Hematopoietic multipotent progenitor cell treated with erythropoietin and hydrocortisone succinate and interleukin-3 and kit ligand, for 6 days (in vitro differentiated cells): Measurements from ENCODE around the gene JCAD.
"Not testable (repeated sequence)": the region's sequence is repeated elsewhere in the genome, so short reads cannot be mapped to it uniquely, and the experiment has no call there.

ENCODE experiments used
- DNase-seq: peaks from one replicate; pipeline ENCODE4 v3.0.0-alpha.2; 2015

Gene JCAD

GRCh38 chr10:30042820-30043219 is 16.6 kb downstream of the JCAD start:
- no peak for DNase-seq

DNA sequence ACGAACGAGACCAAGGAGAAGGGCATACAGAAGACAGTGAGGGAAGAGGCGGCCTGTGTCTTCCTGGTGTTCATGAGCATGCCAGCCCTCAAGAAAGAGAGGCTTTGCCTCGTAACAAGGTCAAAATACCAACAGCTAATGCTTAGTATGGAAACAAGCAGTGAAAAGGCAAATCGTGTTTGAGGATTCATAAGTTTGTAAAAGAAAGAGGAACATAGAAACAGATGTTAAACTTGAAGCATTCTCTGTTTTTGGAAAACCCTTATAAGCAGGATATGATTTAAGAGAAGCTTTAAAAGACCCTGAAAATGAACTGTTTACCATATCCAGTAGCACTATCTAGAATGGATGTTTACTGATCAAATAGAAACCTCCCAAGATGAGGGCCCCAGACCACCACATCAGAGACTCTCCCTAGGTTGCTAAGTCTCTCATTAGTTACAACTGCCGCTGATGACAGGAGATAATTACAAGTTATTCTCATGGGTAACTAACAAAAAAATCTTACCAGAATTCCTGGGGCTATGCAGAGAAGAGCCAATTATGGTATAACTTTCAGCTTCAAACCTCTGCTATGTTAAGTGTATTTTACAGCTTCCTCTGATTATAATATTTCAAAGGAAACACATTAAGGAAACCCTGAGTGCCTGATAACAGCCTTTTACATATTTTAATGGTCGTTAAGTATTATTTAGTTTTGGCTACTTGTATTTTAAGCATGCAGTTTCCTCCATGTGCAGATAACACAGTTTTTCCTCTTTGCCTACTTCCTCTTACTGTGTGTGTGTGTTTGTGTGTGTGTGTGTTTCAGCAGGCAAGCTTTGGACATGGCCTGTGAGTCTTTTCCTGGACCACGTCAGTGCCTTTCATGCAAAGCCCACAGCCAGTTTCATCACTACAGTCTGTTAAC is 17.9 kb downstream of the JCAD start:
- DNase-seq = peak; percentile 28

DNA sequence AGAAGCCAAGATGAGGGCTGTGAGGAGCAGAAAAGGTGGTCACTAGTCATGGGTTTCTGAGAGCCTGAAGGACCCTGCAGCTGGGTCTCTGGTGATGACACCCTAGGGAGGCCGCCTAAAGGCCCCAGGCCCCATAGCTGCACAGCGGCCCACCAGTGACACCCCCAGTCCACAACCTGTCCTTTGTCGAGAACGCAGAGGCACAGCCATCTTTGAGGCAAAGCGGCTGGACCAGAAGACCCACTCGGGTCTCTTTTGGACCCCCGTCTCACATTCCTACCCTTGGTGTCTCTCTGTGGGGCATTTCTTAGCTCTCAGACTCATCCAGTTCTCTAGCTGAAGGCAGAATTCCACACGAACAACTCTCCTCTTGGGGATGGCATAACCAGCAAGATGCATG is 18.8 kb downstream of the JCAD start:
- no peak for DNase-seq

DNA sequence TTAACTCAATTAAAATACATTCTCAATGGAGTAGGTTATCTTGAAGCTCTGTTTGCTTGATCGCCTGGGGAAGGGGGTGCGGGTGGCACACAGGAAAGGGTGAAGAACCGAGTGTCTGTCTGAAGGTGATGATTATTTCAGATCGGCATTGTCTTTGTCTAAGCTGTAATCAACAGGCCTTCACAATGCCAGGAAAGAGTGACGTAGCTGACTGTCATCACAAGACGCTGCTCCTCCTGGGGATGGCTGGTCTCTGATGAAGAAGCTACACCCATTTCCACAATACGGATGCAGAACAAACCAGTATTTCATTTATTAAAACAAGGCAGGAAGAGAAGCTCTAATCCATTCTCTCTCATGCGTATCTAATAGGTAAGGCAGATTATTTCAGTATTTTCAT is 19.4 kb downstream of the JCAD start:
- no peak for DNase-seq

GRCh38 chr10:30039567-30039966 is 19.8 kb downstream of the JCAD start:
- peak; percentile 37 for DNase-seq

- no peak for DNase-seq
These were observed 20.4 kb downstream of the JCAD start for GRCh38 chr10:30038781-30039536.

DNA sequence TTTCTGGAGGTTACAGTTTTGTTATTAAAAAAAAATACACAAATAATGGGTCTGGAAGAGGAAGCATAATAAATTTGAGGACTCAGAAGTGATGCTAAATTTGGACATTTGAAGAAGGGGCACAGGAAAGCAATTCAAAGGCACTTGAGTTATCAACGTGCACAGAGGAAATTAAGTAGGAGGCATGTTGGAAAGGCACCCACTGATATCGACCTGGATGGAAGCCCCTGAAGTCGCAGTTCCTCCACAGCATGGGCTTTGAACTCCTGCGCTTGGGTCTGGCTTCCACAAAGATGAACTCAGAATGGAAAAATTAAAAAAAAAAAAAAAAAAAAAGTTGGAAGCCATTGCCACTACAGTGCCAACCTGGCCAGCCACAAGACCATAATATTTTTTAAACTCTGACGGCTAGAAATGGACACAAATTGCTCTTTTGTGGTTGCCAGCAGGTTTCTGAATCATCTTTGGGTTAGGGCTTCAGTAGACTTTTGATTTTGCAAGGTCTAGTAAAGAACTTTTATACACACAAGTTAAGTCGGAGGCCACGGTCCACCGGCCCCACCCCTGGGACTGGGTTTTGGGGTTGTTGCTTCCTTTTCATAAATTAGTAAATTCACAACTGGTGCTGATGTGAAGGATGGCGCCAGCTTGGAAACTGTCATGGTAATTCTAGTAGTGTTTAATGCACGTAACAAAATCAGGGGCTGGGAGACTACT is 21.6 kb downstream of the JCAD start:
- DNase-seq = no peak

DNA sequence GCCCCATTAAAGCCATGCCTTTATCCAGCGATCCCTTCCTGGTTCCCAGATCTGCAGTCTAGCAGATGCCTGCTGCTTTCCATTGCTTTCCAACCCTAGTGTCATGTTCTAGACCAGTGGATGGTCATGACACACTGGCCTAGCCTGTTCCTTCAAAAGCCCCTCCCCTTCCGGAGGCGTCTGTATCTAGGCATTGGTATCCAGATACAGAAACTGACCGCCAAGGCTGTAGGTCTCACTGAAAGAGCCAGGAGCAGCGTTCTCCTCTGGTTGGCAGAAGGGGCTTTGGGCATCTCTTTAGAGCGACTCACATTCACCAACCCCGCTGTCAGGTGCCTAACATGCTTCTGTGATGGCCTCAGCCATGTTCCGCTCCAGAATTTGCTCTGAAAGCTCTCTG is 22.6 kb downstream of the JCAD start:
- no peak for DNase-seq

DNA sequence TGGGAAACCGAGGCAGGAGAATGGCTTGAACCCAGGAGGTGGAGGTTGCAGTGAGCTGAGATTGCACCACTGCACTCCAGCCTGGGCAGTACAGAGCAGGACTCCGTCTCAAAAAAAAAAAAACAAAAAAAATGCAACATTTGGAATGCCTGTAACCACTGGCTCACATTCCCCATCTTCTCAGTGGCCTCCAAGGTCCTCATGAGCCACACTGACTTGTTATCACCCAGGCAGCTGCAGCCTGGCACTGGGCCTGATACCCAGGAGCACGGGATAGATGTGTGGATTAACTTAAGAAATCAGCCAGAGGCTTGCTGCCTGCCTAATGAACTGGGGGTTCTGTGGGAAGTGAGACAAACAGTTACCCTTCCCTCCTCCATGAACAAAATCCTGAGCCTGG is 23.0 kb downstream of the JCAD start:
- no peak for DNase-seq

DNA sequence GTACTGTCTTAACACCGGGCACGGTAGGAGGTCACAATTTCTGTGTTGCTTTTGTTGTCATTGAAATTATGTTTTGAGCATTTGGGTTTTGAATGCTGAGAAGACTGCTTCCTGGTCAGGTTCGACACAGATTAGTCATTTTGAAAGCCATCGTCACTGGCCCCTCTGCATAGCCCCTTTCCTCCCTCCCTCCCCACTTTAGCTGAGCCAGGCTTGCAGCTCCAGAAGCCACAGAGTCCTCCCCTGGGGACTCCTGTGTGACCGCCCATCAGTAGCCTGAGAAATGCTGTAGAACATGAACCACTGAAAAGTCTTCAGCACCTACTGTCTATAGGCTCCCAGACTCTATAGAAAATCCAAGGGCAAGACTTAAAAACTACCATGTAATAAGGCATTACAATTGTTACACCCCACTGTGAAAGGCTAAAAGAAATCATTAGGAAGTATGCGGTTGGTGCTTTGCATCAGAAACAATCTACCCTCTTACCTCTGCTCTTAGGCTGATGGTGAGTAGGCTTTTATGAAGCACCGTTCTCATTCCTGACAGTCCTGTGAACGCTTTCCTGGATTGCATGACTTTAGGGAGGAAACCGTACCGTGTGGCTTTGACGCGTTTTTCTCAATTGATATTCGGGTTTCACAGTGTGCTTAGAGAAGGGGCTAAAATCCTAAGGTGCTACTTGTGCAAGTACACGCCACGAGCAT is 24.8 kb downstream of the JCAD start:
- no peak for DNase-seq

DNA sequence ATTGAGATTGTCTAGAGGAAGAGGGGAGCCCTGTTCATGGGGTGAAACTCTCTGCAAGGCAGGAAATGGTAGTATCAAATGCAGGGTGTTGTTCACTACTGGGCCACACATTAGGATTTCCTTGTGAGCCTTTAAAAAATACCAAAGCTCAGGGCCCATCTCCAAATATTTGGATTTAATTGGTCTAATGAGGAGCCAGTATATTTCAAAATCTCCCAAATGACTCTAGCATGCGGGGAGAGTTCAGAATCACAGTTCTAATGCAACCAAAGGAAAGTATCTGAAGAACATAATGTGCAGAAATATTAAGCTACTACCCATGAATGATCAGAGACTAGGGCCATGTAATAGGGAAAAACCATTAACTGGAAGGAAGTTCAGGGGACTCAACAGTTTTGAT is 27.3 kb downstream of the JCAD start:
- no peak for DNase-seq

- DNase-seq = no peak
These were observed 29.5 kb downstream of the JCAD start for GRCh38 chr10:30029872-30030256.

DNA sequence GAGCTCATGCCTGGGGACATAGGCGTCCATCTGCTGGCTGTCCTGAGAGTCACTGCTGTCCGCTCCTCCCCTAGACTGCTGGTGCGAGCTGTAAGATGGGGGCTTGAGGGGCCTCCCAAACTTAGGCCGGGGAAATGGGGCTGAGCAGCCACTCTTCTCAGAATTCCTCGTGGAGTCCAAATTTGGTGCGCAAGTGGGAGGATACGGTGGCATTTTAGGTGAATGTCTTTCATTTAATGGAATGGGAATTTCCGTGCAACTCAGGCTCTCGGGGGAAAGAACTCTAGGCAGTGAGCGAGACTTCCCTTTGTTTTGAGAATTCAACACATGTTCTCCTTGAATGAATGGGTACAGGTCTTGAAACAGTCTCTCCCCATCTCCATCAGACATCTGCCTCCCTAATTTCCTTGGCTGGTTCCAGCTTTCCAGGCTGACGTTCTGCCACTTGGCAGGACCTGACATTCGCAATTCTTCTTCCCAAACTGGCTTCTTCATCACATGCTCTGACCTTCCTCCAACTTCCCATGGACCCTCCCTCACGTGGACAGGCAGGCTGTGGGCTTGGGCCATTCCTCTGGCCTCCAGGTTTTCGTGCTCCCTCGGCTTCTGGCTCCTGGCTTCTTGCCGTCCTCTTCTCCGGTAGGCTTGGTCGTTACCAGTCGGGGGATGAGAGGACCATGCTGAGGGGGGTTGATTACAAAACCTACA is 30.1 kb downstream of the JCAD start:
- DNase-seq = no peak

DNA sequence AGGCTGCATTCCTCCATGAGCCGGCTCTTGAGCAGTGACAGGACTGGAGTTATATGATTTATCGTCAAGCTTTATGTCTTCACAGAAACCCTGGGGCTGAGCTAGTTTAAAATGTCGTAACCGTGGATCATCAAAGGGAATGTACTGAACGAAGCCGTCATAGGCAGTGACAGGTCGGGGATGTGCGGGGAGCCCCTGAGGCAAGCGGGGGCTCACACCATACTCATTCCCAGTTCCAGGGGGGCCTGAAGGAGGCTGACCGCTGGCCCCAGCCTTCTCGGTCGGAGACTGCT is 30.7 kb downstream of the JCAD start:
- no peak for DNase-seq

- DNase-seq = peak; percentile 58
These were observed 31.2 kb downstream of the JCAD start for GRCh38 chr10:30028006-30028737.

- DNase-seq = peak; percentile 79
These were observed 32.1 kb downstream of the JCAD start for GRCh38 chr10:30027057-30028005.

DNA sequence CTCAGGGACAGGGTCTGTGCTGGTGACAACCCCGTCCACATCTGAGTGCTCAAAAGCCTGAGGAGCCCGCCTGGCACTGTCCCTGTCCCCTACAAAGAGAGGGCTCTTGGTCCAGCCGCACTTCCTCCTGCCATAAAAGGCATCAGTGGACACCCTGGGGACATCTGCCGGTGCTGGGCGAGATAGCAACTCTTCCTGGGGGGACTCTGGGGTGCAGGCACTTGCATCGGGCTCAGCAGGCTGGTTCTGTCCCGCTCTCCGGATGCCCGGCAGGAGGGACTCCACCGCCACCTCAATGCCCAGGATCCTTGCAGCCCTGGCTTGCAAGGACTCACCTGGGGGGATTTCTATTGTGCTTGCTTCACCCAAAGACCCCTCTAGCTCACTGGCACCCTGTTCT is 32.8 kb downstream of the JCAD start:
- no peak for DNase-seq

- DNase-seq = no peak
These were observed 33.3 kb downstream of the JCAD start for GRCh38 chr10:30026080-30026479.

- not testable (repeated sequence) for DNase-seq
These were observed 34.0 kb downstream of the JCAD start for GRCh38 chr10:30025428-30025827.

DNA sequence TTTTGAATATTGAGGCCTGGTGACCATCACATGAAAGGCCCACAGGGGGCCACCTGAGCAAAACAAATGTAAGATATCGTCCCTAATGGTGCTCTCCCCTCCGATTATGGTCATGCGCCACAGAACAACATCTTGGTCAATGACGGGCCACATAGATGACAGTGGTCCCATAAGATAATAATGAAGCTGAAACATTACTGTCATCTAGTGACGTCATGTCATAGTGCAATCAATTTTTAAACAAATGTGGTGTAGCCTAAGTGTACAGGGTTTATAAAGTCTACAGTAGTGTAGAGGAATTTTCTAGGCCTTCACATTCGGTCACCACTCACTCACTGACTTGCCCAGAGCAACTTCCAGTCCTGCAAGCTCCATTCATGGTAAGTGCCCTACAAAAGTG is 36.8 kb downstream of the JCAD start:
- no peak for DNase-seq

DNA sequence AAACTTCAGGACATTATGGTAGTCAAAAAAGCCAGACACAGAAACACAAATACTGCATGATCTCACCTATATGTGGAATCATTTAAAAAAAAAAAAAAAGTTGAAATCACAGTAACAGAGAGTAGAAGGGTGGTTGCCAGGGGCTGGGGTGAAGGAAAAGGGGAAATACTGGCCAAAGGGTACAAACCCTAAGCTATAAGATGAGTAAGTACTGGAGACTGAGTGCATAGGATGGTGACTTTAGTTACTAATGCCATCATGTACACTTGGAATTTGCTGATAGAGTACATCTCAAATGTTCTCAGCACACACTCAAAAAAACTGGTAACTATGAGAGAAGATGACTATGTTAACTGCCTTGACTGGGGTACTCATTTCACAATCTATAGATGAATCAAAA is 39.9 kb downstream of the JCAD start:
- DNase-seq = no peak
